ENCODE measurements around the gene XPOT. TPM values are rescaled to one million over a fixed set of nuclear protein-coding genes. Genes with fewer than 3 reads are reported as not detected.

The XPOT gene
- total RNA-seq, 1 experiment from 2014 or later = 155 TPM

GRCh38 chr12:64433915-64434314 is 29.7 kb downstream of the XPOT start:
- in situ Hi-C loops (cut with HindIII; ENCODE audit: low pct_unique_long_range_greater_than_20kb, low sequenced_read_pairs) = no loop called here

GRCh38 chr12:64440100-64440499 is 35.9 kb downstream of the XPOT start:
- in situ Hi-C loops (cut with HindIII; ENCODE audit: low pct_unique_long_range_greater_than_20kb, low sequenced_read_pairs) = no loop called here

More at GRCh38 chr12:64433915-64434314, 29.7 kb downstream of the XPOT start:
- no peak for ATAC-seq
- no peaks in the 10 kb centered on the region for H3K27me3 ChIP-seq (ENCODE audit: control insufficient read depth, insufficient read depth, low read length)
- BruUV-seq (replicated peaks) = no TSS peak
- CTCF ChIA-PET = no interaction called here
- H3K36me3 ChIP-seq (ENCODE audit: control insufficient read depth, insufficient read depth, low read length) = peaks cover 56% of the 10 kb centered on the region
- intact Hi-C loops (cut with micrococcal nuclease; ENCODE audit: unreplicated experiment) = no loop called here
- H3K9me3 ChIP-seq (ENCODE audit: control insufficient read depth, insufficient read depth, low read depth, low read length) = no peaks in the 10 kb centered on the region
- no peak for DNase-seq (ENCODE audit: low read depth, low spot score)
- no peak overlapping the region for H3K4me3 ChIP-seq (ENCODE audit: low read depth in 2 of 2, low read length in 2 of 2)
- no peaks in the 10 kb centered on the region for H3K4me1 ChIP-seq (ENCODE audit: control insufficient read depth, insufficient read depth, low read length)
- no peak for TF ChIP-seq CTCF (IDR thresholded peaks at IDR 0.05)
- TF ChIP-seq REST (IDR thresholded peaks at IDR 0.05; ENCODE audit: insufficient read depth in 1 of 2, low read depth in 2 of 2, low read length in 1 of 2) = no peak
- no peak for TF ChIP-seq TCF7L2 (IDR thresholded peaks at IDR 0.05; ENCODE audit: low read depth, low read length)
- no peak for TF ChIP-seq SIN3A (IDR thresholded peaks at IDR 0.05; ENCODE audit: borderline replicate concordance, insufficient read depth, low read depth, low read length)
- POLR2A ChIA-PET = no interaction called here
- H3K27ac ChIP-seq (ENCODE audit: low read length) = no peak overlapping the region

More at GRCh38 chr12:64440100-64440499, 35.9 kb downstream of the XPOT start:
- Histone ChIP-seq H3K36me3 (ENCODE audit: control insufficient read depth, insufficient read depth, low read length) (peaks cover 36% of the 10 kb centered on the region), H3K27me3 (ENCODE audit: control insufficient read depth, insufficient read depth, low read length) (no peaks in the 10 kb centered on the region), H3K4me3 (ENCODE audit: low read depth in 2 of 2, low read length in 2 of 2) (no peak overlapping the region), H3K27ac (ENCODE audit: low read length) (no peak overlapping the region), H3K9me3 (ENCODE audit: control insufficient read depth, insufficient read depth, low read depth, low read length) (no peaks in the 10 kb centered on the region), H3K4me1 (ENCODE audit: control insufficient read depth, insufficient read depth, low read length) (no peaks in the 10 kb centered on the region)
- POLR2A ChIA-PET = interaction anchor here (0.5 kb wide), 1 partner anchor 11 kb away, joined by 3 read pairs; no protein-coding TSS in a partner anchor
- intact Hi-C loops (cut with micrococcal nuclease; ENCODE audit: unreplicated experiment) = no loop called here
- CTCF ChIA-PET = no interaction called here
- TF ChIP-seq POLR2AphosphoS5 (IDR thresholded peaks at IDR 0.05; ENCODE audit: low read depth, low read length) = no peak
- no peak for TF ChIP-seq REST (IDR thresholded peaks at IDR 0.05; ENCODE audit: insufficient read depth in 1 of 2, low read depth in 2 of 2, low read length in 1 of 2)
- TF ChIP-seq TCF7L2 (IDR thresholded peaks at IDR 0.05; ENCODE audit: low read depth, low read length) = no peak
- TF ChIP-seq CTCF (IDR thresholded peaks at IDR 0.05) = no peak
- no peak for TF ChIP-seq SIN3A (IDR thresholded peaks at IDR 0.05; ENCODE audit: borderline replicate concordance, insufficient read depth, low read depth, low read length)
- DNase-seq (ENCODE audit: low read depth, low spot score) (no peak), ATAC-seq (no peak)
- BruUV-seq (replicated peaks) = no TSS peak
